ENCODE results near the gene DAD1. TPM values are rescaled to one million over a fixed set of nuclear protein-coding genes. Genes with fewer than 3 reads are reported as not detected.
A peak's percentile ranks its signal among the peaks of the same experiment; 100 is the strongest.

Gene DAD1
- total and polyA plus RNA-seq, 8 donors = 36.8 to 236 (median 172) TPM; not detected in 1

- no peak overlapping the region for H3K4me3 ChIP-seq
- H3K4me1 ChIP-seq = peaks cover 0 to 11% (median 4%) of the 10 kb centered on the region in 4 donors
- TF ChIP-seq EP300 (IDR thresholded peaks at IDR 0.05) (no peak), POLR2A (IDR thresholded peaks at IDR 0.05) (no peak), POLR2AphosphoS5 (IDR thresholded peaks at IDR 0.05) (no peak), CTCF (IDR thresholded peaks at IDR 0.05) (no peak)
- no peaks in the 10 kb centered on the region for H3K9me3 ChIP-seq
- peak overlapping the region in 2 of 5 donors; percentile 19 to 49 for H3K27ac ChIP-seq
- WGBS, 5 donors = 78 to 92% (median 88%) methylated on average over 5 of the region's 5 CpGs
- no peaks in the 10 kb centered on the region for H3K36me3 ChIP-seq
- intact Hi-C loops (cut with DNase I; ENCODE audit: low total_unique reads) = no loop called here
- H3K27me3 ChIP-seq = no peaks in the 10 kb centered on the region
- no peak for DNase-seq
These were observed 57.3 kb downstream of the DAD1 start for GRCh38 chr14:22531451-22532344.

GRCh38 chr14:22530127-22530526 is 58.9 kb downstream of the DAD1 start:
- Histone ChIP-seq H3K36me3 (no peaks in the 10 kb centered on the region), H3K27ac (peak overlapping the region in 2 of 5 donors; percentile 4 to 49), H3K4me3 (no peak overlapping the region), H3K4me1 (peaks cover 0 to 18% (median 6%) of the 10 kb centered on the region in 4 donors), H3K27me3 (no peaks in the 10 kb centered on the region), H3K9me3 (no peaks in the 10 kb centered on the region)
- no peak for DNase-seq
- 60 to 75% (median 73%) methylated on average over 1 of the region's 1 CpG for WGBS, 5 donors
- TF ChIP-seq EP300 (IDR thresholded peaks at IDR 0.05) (no peak), POLR2A (IDR thresholded peaks at IDR 0.05) (no peak), CTCF (IDR thresholded peaks at IDR 0.05) (no peak), POLR2AphosphoS5 (IDR thresholded peaks at IDR 0.05) (no peak)
- intact Hi-C loops (cut with DNase I; ENCODE audit: low total_unique reads) = no loop called here

GRCh38 chr14:22526744-22527143 is 62.3 kb downstream of the DAD1 start:
- H3K4me1 ChIP-seq = peaks cover 14 to 46% (median 27%) of the 10 kb centered on the region in 4 donors
- H3K27ac ChIP-seq = peak overlapping the region in 1 of 5 donors; percentile 17
- H3K4me3 ChIP-seq = no peak overlapping the region
- no peaks in the 10 kb centered on the region for H3K9me3 ChIP-seq
- 86 to 95% (median 92%) methylated on average over 1 of the region's 1 CpG for WGBS, 5 donors
- no peaks in the 10 kb centered on the region for H3K36me3 ChIP-seq
- TF ChIP-seq POLR2AphosphoS5 (IDR thresholded peaks at IDR 0.05) (no peak), EP300 (IDR thresholded peaks at IDR 0.05) (no peak), CTCF (IDR thresholded peaks at IDR 0.05) (no peak), POLR2A (IDR thresholded peaks at IDR 0.05) (no peak)
- no peak for DNase-seq
- intact Hi-C loops (cut with DNase I; ENCODE audit: low total_unique reads) = no loop called here
- no peaks in the 10 kb centered on the region for H3K27me3 ChIP-seq

- no peak for DNase-seq
- intact Hi-C loops (cut with DNase I; ENCODE audit: low total_unique reads) = no loop called here
- Histone ChIP-seq H3K36me3 (no peaks in the 10 kb centered on the region), H3K4me1 (peaks cover 17 to 51% (median 29%) of the 10 kb centered on the region in 4 donors), H3K4me3 (no peak overlapping the region), H3K27me3 (no peaks in the 10 kb centered on the region), H3K27ac (peak overlapping the region in 2 of 5 donors; percentile 17 to 23), H3K9me3 (no peaks in the 10 kb centered on the region)
- TF ChIP-seq POLR2A (IDR thresholded peaks at IDR 0.05) (no peak), POLR2AphosphoS5 (IDR thresholded peaks at IDR 0.05) (no peak), CTCF (IDR thresholded peaks at IDR 0.05) (no peak), EP300 (IDR thresholded peaks at IDR 0.05) (no peak)
- WGBS, 5 donors = 82 to 97% (median 90%) methylated on average over 5 of the region's 5 CpGs
These were observed 62.8 kb downstream of the DAD1 start for GRCh38 chr14:22526218-22526617.
